HepG2 (cell line): ENCODE data around the gene ROMO1. TPM values are rescaled to one million over a fixed set of nuclear protein-coding genes. Genes with fewer than 3 reads are reported as not detected.

Experiments
- ARNT2 ChIP-seq: sonication (generic); formaldehyde crosslinking; IDR thresholded peaks from 2 replicates; pipeline ENCODE4 v1.8.0; 2022; ENCODE audit warnings: mild to moderate bottlenecking, low read depth, missing genetic modification reagents, moderate library complexity
- BCL6 ChIP-seq: IDR thresholded peaks from 2 replicates; pipeline ENCODE4 v1.6.1; 2016; ENCODE audit warnings: missing genetic modification reagents, missing compliant biosample characterization
- CEBPG ChIP-seq: IDR thresholded peaks from 2 replicates; pipeline ENCODE4 v1.6.1; 2016
- DNMT1 ChIP-seq: sonication (generic); formaldehyde crosslinking; IDR thresholded peaks from 2 replicates; pipeline ENCODE4 v1.5.1; 2020; ENCODE audit warnings: mild to moderate bottlenecking, missing genetic modification reagents
- EP300 ChIP-seq, 3 experiments: sonication (generic) in 1 of 3; formaldehyde crosslinking in 1 of 3; IDR thresholded peaks; 2 replicates each; pipeline versions ENCODE4 v1.5.1 to v1.6.1; 2011 to 2020; ENCODE audit warnings: low read depth in 2 of 3, low read length in 2 of 3, borderline replicate concordance in 1 of 3, improper control_type of control experiment in 1 of 3, mild to moderate bottlenecking in 1 of 3, missing genetic modification reagents in 1 of 3, moderate library complexity in 1 of 3
- ERF ChIP-seq: IDR thresholded peaks from 2 replicates; pipeline ENCODE4 v1.6.1; 2018; ENCODE audit warnings: missing biosample characterization, missing genetic modification reagents
- FOSL2 ChIP-seq: sonication (generic); formaldehyde crosslinking; IDR thresholded peaks from 2 replicates; pipeline ENCODE4 v1.4.0; 2020; ENCODE audit warnings: missing genetic modification reagents
- KAT8 ChIP-seq: IDR thresholded peaks from 2 replicates; pipeline ENCODE4 v1.6.1; 2016; ENCODE audit warnings: missing genetic modification reagents, missing compliant biosample characterization
- KMT2B ChIP-seq: IDR thresholded peaks from 2 replicates; pipeline ENCODE4 v1.6.1; 2016; ENCODE audit warnings: missing genetic modification reagents, missing compliant biosample characterization
- MBNL3 ChIP-seq: fragments of 250-450 bp; sonication (Bioruptor Pico); conservative IDR thresholded peaks from 2 replicates; pipeline ENCODE4 v1.8.0; 2022; ENCODE audit warnings: mild to moderate bottlenecking, inconsistent platforms
- MXI1 ChIP-seq: IDR thresholded peaks from 3 replicates; pipeline ENCODE4 v1.6.1; 2012; ENCODE audit warnings: low read depth, low read length, inconsistent platforms, borderline replicate concordance
- MZF1 ChIP-seq: sonication (generic); formaldehyde crosslinking; IDR thresholded peaks from 2 replicates; pipeline ENCODE4 v1.8.1; 2023; ENCODE audit warnings: mild to moderate bottlenecking, missing genetic modification reagents, borderline replicate concordance
- PAX8 ChIP-seq: sonication (generic); formaldehyde crosslinking; IDR thresholded peaks from 2 replicates; pipeline ENCODE4 v1.8.0; 2022; ENCODE audit warnings: mild to moderate bottlenecking, missing genetic modification reagents, borderline replicate concordance
- PHF5A ChIP-seq: IDR thresholded peaks from one replicate; pipeline ENCODE4 v1.6.1; 2018; ENCODE audit warnings: low read depth, missing genetic modification reagents; ENCODE audit not compliant: unreplicated experiment
- TFDP1 ChIP-seq: IDR thresholded peaks from 2 replicates; pipeline ENCODE4 v1.6.1; 2016; ENCODE audit warnings: missing compliant biosample characterization, missing genetic modification reagents, borderline replicate concordance
- ZBTB33 ChIP-seq: sonication (generic); formaldehyde crosslinking; IDR thresholded peaks from 2 replicates; pipeline ENCODE4 v1.4.0; 2020; ENCODE audit warnings: missing genetic modification reagents
- ZBTB38 ChIP-seq: sonication (generic); formaldehyde crosslinking; IDR thresholded peaks from 2 replicates; pipeline ENCODE4 v1.5.1; 2020; ENCODE audit warnings: mild to moderate bottlenecking, missing genetic modification reagents
- ZC3H4 ChIP-seq: sonication (generic); formaldehyde crosslinking; IDR thresholded peaks from 2 replicates; pipeline ENCODE4 v1.4.0; 2020; ENCODE audit warnings: missing genetic modification reagents, borderline replicate concordance
- ZFP36L1 ChIP-seq: sonication (generic); formaldehyde crosslinking; IDR thresholded peaks from 2 replicates; pipeline ENCODE4 v1.8.0; 2022; ENCODE audit warnings: mild to moderate bottlenecking, missing genetic modification reagents, moderate library complexity
- ZFP82 ChIP-seq: sonication (generic); formaldehyde crosslinking; IDR thresholded peaks from 2 replicates; pipeline ENCODE4 v1.5.1; 2020; ENCODE audit warnings: mild to moderate bottlenecking, missing genetic modification reagents, borderline replicate concordance
- ZNF138 ChIP-seq: sonication (generic); formaldehyde crosslinking; IDR thresholded peaks from 2 replicates; pipeline ENCODE4 v1.5.0; 2020; ENCODE audit warnings: mild to moderate bottlenecking, low read depth, missing genetic modification reagents
- ZNF17 ChIP-seq: sonication (generic); formaldehyde crosslinking; IDR thresholded peaks from 2 replicates; pipeline ENCODE4 v1.5.0; 2020; ENCODE audit warnings: mild to moderate bottlenecking, missing genetic modification reagents
- ZNF414 ChIP-seq: sonication (generic); formaldehyde crosslinking; IDR thresholded peaks from 2 replicates; pipeline ENCODE4 v1.5.0; 2020; ENCODE audit warnings: missing genetic modification reagents
- ZNF703 ChIP-seq: sonication (generic); formaldehyde crosslinking; IDR thresholded peaks from 2 replicates; pipeline ENCODE4 v1.5.1; 2020; ENCODE audit warnings: missing genetic modification reagents, mild to moderate bottlenecking, moderate library complexity, borderline replicate concordance
- ZNF773 ChIP-seq: sonication (generic); formaldehyde crosslinking; IDR thresholded peaks from 2 replicates; pipeline ENCODE4 v1.4.0; 2020; ENCODE audit warnings: missing genetic modification reagents, borderline replicate concordance
- ZSCAN20 ChIP-seq: sonication (generic); formaldehyde crosslinking; IDR thresholded peaks from 2 replicates; pipeline ENCODE4 v1.4.0; 2020; ENCODE audit warnings: missing genetic modification reagents, mild to moderate bottlenecking, borderline replicate concordance
- ZSCAN9 ChIP-seq: IDR thresholded peaks from 2 replicates; pipeline ENCODE4 v1.6.1; 2016; ENCODE audit warnings: borderline replicate concordance
- polyA plus RNA-seq, 8 experiments: library from polyadenylated mRNA; depleted of rRNA in 3 of 8; stranded (reverse) in 7 of 8; unstranded in 1 of 8; fragments of >200 nt; fragmentation: Illumina TruSeq in 4 of 8; extraction: Trizol in 4 of 8; gene quantifications; 2 replicates each; pipeline versions ENCODE4 v1.2.1 to v1.2.3, GENCODE V29; 2011 to 2016; ENCODE audit warnings: low read depth in 4 of 8, missing spikeins in 1 of 8, mixed read lengths in 1 of 8; ENCODE audit not compliant: insufficient read depth in 1 of 8
- total RNA-seq, 5 experiments: library from RNA; depleted of rRNA; stranded (reverse); fragments of >200 nt; fragmentation: Illumina TruSeq; extraction: Trizol; gene quantifications; 2 replicates each; pipeline ENCODE4 v1.2.3, GENCODE V29; 2016; ENCODE audit warnings: low read depth in 1 of 5

Gene ROMO1
- total and polyA plus RNA-seq, 2 of the 13 experiments (the other 11 are each of a cell fraction or from before 2014, with no cell fraction given) = 636 to 755 TPM

GRCh38 chr20:35739294-35740163, 40.3 kb downstream of the ROMO1 start (continued):
- TF ChIP-seq MBNL3 (CRISPR knock-in tag) (peak; percentile 83), FOSL2 (no peak), ZFP82 (CRISPR knock-in tag) (peak; percentile 82), BCL6 (0 out of 2 replicates have a peak, but pooled peaks have one; percentile 4), EP300 (IDR thresholded peaks at IDR 0.05; ENCODE audit: low read depth in 2 of 2, low read length in 2 of 2) (no peak), EP300 (CRISPR knock-in tag; IDR thresholded peaks at IDR 0.05; ENCODE audit: borderline replicate concordance) (no peak), MZF1 (CRISPR knock-in tag) (no peak), ERF (CRISPR knock-in tag) (0 out of 2 replicates have a peak, but pooled peaks have one; percentile 18), ZNF414 (CRISPR knock-in tag) (0 out of 2 replicates have a peak, but pooled peaks have one; percentile 15), KAT8 (0 out of 2 replicates have a peak, but pooled peaks have one; percentile 6), ZNF17 (CRISPR knock-in tag) (no peak), ZBTB38 (CRISPR knock-in tag) (peak; percentile 94), ZBTB33 (CRISPR knock-in tag) (0 out of 2 replicates have a peak, but pooled peaks have one; percentile 37), ZNF138 (CRISPR knock-in tag) (no peak), ZFP36L1 (CRISPR knock-in tag) (0 out of 2 replicates have a peak, but pooled peaks have one; percentile 13), PHF5A (CRISPR knock-in tag) (peak; percentile 11), CEBPG (0 out of 2 replicates have a peak, but pooled peaks have one; percentile 21), ZNF703 (no peak), DNMT1 (CRISPR knock-in tag) (no peak), ZSCAN20 (no peak), ZC3H4 (CRISPR knock-in tag) (peak; percentile 61), ZNF773 (CRISPR knock-in tag) (no peak), KMT2B (CRISPR knock-in tag) (peak; percentile 24; the same call in 1 of the 2 replicates), PAX8 (CRISPR knock-in tag) (no peak), TFDP1 (no peak), ARNT2 (CRISPR knock-in tag) (0 out of 2 replicates have a peak, but pooled peaks have one; percentile 67), MXI1 (0 out of 3 replicates have a peak, but pooled peaks have one; percentile 3), ZSCAN9 (CRISPR knock-in tag) (no peak)
